ENCODE measurements around the gene RSPH6A.

Gene RSPH6A

GRCh38 chr19:45794627-45795026 lies 20.5 kb downstream of the RSPH6A start:
- TF ChIP-seq CTCF (IDR thresholded peaks at IDR 0.05): no peak

GRCh38 chr19:45793876-45794275 lies 21.2 kb downstream of the RSPH6A start:
- no peak for TF ChIP-seq CTCF (IDR thresholded peaks at IDR 0.05)

GRCh38 chr19:45793178-45793564 lies 21.9 kb downstream of the RSPH6A start:
- TF ChIP-seq CTCF (IDR thresholded peaks at IDR 0.05): no peak

- no peak for TF ChIP-seq CTCF (IDR thresholded peaks at IDR 0.05)
Observed at GRCh38 chr19:45792470-45793177, 22.5 kb downstream of the RSPH6A start, which contains the start of gene DMWD. TSS of gene DMWD (minus strand) at chr19:45792845. CDS start at chr19:45792756, 89 bp downstream.

GRCh38 chr19:45791744-45792469 lies 23.2 kb downstream of the RSPH6A start:
- TF ChIP-seq CTCF (IDR thresholded peaks at IDR 0.05): no peak

GRCh38 chr19:45790942-45791341 lies 24.2 kb downstream of the RSPH6A start:
- no peak for TF ChIP-seq CTCF (IDR thresholded peaks at IDR 0.05)

GRCh38 chr19:45789035-45789786 lies 25.9 kb downstream of the RSPH6A start:
- no peak for TF ChIP-seq CTCF (IDR thresholded peaks at IDR 0.05)
